Measurements from ENCODE around the gene LNP1. TPM values are rescaled to one million over a fixed set of nuclear protein-coding genes. Genes with fewer than 3 reads are reported as not detected.

Gene LNP1
- total RNA-seq, 1 experiment from 2014 or later = 3.3 TPM

DNA sequence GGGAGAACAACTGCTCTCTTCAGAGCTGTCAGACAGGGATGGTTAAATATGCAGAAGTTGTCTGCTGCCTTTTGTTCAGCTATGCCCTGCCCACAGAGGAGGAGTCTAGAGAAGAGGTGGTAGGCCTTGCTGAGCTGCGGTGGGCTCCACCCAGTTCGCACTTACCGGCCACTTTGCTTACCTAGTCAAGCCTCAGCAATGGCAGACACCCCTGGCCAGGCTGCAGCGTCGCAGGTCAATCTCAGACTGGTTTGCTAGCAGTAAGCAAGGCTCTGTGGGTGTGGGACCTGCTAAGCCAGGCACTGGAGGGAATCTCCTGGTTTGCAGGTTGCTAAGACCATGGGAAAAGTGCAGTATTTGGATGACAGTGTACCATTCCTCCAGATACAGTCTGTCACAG is 78.7 kb downstream of the LNP1 start:
- BruUV-seq (replicated peaks) = no TSS peak
- intact Hi-C loops (cut with micrococcal nuclease; ENCODE audit: unreplicated experiment) = no loop called here
- TF ChIP-seq, protein P1, sequence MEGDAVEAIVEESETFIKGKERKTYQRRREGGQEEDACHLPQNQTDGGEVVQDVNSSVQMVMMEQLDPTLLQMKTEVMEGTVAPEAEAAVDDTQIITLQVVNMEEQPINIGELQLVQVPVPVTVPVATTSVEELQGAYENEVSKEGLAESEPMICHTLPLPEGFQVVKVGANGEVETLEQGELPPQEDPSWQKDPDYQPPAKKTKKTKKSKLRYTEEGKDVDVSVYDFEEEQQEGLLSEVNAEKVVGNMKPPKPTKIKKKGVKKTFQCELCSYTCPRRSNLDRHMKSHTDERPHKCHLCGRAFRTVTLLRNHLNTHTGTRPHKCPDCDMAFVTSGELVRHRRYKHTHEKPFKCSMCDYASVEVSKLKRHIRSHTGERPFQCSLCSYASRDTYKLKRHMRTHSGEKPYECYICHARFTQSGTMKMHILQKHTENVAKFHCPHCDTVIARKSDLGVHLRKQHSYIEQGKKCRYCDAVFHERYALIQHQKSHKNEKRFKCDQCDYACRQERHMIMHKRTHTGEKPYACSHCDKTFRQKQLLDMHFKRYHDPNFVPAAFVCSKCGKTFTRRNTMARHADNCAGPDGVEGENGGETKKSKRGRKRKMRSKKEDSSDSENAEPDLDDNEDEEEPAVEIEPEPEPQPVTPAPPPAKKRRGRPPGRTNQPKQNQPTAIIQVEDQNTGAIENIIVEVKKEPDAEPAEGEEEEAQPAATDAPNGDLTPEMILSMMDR (IDR thresholded peaks at IDR 0.05; ENCODE audit: insufficient read depth in 1 of 2, low read depth in 1 of 2, low read length in 1 of 2, severe bottlenecking in 1 of 2, unreplicated experiment in 1 of 2) = no peak
- Histone ChIP-seq H3K36me3 (ENCODE audit: control insufficient read depth, insufficient read depth, low read length) (no peaks in the 10 kb centered on the region), H3K4me3 (ENCODE audit: low read depth, low read length) (no peak overlapping the region), H3K9me3 (no peaks in the 10 kb centered on the region), H3K27me3 (replicated peaks; ENCODE audit: control insufficient read depth, insufficient read depth, low read length) (no peaks in the 10 kb centered on the region), H3K4me1 (peaks cover 6% of the 10 kb centered on the region; the same call in 1 of the 2 replicates)
- H3K9me3 Mint-ChIP-seq (ENCODE audit: unreplicated experiment) = no peaks in the 10 kb centered on the region
- H3K36me3 Mint-ChIP-seq (ENCODE audit: insufficient read depth, unreplicated experiment) = no peaks in the 10 kb centered on the region
- CTCF ChIA-PET = no interaction called here
- H3K27ac Mint-ChIP-seq (ENCODE audit: unreplicated experiment) = no peak overlapping the region
- H3K4me3 Mint-ChIP-seq (ENCODE audit: unreplicated experiment) = no peak overlapping the region
- H3K4me1 Mint-ChIP-seq (ENCODE audit: low read depth, unreplicated experiment) = peaks cover 7% of the 10 kb centered on the region
- no peak for DNase-seq
- peaks cover 6% of the 10 kb centered on the region for H3K27me3 Mint-ChIP-seq (ENCODE audit: insufficient read depth, unreplicated experiment)
- POLR2A ChIA-PET = no interaction called here

DNA sequence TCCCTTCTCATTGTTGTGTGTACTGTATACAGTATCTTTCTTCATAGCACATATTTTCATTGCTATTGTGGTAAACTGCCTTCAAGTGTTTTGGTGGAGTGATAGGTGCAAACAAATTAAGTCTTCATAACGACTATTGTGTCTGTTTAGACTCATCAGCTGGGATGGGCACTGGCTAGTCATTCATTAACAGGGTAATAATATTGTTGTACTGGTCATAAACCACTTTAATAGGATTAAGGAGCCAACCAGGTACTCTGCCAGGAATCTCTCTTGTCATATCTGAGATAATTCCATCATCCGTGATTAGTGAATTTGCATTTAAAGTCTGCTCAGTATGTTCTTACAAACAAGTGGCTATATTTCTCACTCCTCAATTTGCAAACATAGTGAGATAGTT is 80.8 kb downstream of the LNP1 start:
- Histone ChIP-seq H3K4me3 (ENCODE audit: low read depth, low read length) (no peak overlapping the region), H3K4me1 (peaks cover 6% of the 10 kb centered on the region; the same call in 1 of the 2 replicates), H3K27me3 (replicated peaks; ENCODE audit: control insufficient read depth, insufficient read depth, low read length) (no peaks in the 10 kb centered on the region), H3K9me3 (no peaks in the 10 kb centered on the region), H3K36me3 (ENCODE audit: control insufficient read depth, insufficient read depth, low read length) (no peaks in the 10 kb centered on the region)
- BruUV-seq (replicated peaks) = no TSS peak
- no peak overlapping the region for H3K4me3 Mint-ChIP-seq (ENCODE audit: unreplicated experiment)
- TF ChIP-seq, protein P1 (IDR thresholded peaks at IDR 0.05; ENCODE audit: insufficient read depth in 1 of 2, low read depth in 1 of 2, low read length in 1 of 2, severe bottlenecking in 1 of 2, unreplicated experiment in 1 of 2) = no peak
- peaks cover 7% of the 10 kb centered on the region for H3K4me1 Mint-ChIP-seq (ENCODE audit: low read depth, unreplicated experiment)
- peak in 1 of 2 experiments; percentile 13 for DNase-seq
- no peaks in the 10 kb centered on the region for H3K9me3 Mint-ChIP-seq (ENCODE audit: unreplicated experiment)
- intact Hi-C loops (cut with micrococcal nuclease; ENCODE audit: unreplicated experiment) = no loop called here
- ChIA-PET POLR2A (no interaction called here), CTCF (interaction anchor here (1.1 kb wide), 1 partner anchor 153 kb away, joined by 3 read pairs; no protein-coding TSS in a partner anchor)
- no peak overlapping the region for H3K27ac Mint-ChIP-seq (ENCODE audit: unreplicated experiment)
- H3K27me3 Mint-ChIP-seq (ENCODE audit: insufficient read depth, unreplicated experiment) = peaks cover 6% of the 10 kb centered on the region
- no peaks in the 10 kb centered on the region for H3K36me3 Mint-ChIP-seq (ENCODE audit: insufficient read depth, unreplicated experiment)

DNA sequence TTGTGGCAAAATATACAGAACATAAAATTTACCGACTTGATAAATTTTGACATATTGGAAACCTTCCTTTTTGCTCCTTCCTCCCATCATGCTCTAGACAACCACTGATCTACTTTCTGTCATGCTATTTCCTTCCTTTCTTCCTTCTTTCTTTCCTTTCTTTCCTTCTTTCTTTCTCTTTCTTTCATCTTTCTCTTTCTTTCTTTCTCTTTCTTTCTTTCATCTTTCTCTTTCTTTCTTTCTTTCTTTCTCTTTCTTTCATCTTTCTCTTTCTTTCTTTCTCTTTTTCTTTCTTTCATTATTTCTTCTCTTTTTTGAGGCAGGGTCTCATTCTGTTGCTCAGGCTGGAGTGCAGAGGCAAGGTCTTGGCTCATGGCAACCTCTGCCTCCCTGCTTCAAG is 82.2 kb downstream of the LNP1 start:
- Histone ChIP-seq H3K4me3 (ENCODE audit: low read depth, low read length) (no peak overlapping the region), H3K4me1 (peaks cover 6% of the 10 kb centered on the region; the same call in 1 of the 2 replicates), H3K27me3 (replicated peaks; ENCODE audit: control insufficient read depth, insufficient read depth, low read length) (no peaks in the 10 kb centered on the region), H3K9me3 (no peaks in the 10 kb centered on the region), H3K36me3 (ENCODE audit: control insufficient read depth, insufficient read depth, low read length) (no peaks in the 10 kb centered on the region)
- no peak overlapping the region for H3K27ac Mint-ChIP-seq (ENCODE audit: unreplicated experiment)
- H3K36me3 Mint-ChIP-seq (ENCODE audit: insufficient read depth, unreplicated experiment) = no peaks in the 10 kb centered on the region
- peaks cover 6% of the 10 kb centered on the region for H3K27me3 Mint-ChIP-seq (ENCODE audit: insufficient read depth, unreplicated experiment)
- H3K9me3 Mint-ChIP-seq (ENCODE audit: unreplicated experiment) = no peaks in the 10 kb centered on the region
- DNase-seq = no peak
- TF ChIP-seq, protein P1 (IDR thresholded peaks at IDR 0.05; ENCODE audit: insufficient read depth in 1 of 2, low read depth in 1 of 2, low read length in 1 of 2, severe bottlenecking in 1 of 2, unreplicated experiment in 1 of 2) = no peak
- no peak overlapping the region for H3K4me3 Mint-ChIP-seq (ENCODE audit: unreplicated experiment)
- ChIA-PET CTCF (no interaction called here), POLR2A (no interaction called here)
- H3K4me1 Mint-ChIP-seq (ENCODE audit: low read depth, unreplicated experiment) = peaks cover 7% of the 10 kb centered on the region
- no TSS peak for BruUV-seq (replicated peaks)
- intact Hi-C loops (cut with micrococcal nuclease; ENCODE audit: unreplicated experiment) = no loop called here

All from Caco-2 (cell line).